Measurements from ENCODE around the gene ETV6.

The ETV6 gene

GRCh38 chr12:11622876-11623281, 26.6 kb upstream of the ETV6 start:
- TF ChIP-seq, protein P1, sequence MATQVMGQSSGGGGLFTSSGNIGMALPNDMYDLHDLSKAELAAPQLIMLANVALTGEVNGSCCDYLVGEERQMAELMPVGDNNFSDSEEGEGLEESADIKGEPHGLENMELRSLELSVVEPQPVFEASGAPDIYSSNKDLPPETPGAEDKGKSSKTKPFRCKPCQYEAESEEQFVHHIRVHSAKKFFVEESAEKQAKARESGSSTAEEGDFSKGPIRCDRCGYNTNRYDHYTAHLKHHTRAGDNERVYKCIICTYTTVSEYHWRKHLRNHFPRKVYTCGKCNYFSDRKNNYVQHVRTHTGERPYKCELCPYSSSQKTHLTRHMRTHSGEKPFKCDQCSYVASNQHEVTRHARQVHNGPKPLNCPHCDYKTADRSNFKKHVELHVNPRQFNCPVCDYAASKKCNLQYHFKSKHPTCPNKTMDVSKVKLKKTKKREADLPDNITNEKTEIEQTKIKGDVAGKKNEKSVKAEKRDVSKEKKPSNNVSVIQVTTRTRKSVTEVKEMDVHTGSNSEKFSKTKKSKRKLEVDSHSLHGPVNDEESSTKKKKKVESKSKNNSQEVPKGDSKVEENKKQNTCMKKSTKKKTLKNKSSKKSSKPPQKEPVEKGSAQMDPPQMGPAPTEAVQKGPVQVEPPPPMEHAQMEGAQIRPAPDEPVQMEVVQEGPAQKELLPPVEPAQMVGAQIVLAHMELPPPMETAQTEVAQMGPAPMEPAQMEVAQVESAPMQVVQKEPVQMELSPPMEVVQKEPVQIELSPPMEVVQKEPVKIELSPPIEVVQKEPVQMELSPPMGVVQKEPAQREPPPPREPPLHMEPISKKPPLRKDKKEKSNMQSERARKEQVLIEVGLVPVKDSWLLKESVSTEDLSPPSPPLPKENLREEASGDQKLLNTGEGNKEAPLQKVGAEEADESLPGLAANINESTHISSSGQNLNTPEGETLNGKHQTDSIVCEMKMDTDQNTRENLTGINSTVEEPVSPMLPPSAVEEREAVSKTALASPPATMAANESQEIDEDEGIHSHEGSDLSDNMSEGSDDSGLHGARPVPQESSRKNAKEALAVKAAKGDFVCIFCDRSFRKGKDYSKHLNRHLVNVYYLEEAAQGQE (IDR thresholded peaks at IDR 0.05; ENCODE audit: insufficient read depth in 1 of 2, low read depth in 2 of 2, low read length in 2 of 2) = no peak
- TF ChIP-seq TAF1 (IDR thresholded peaks at IDR 0.05; ENCODE audit: borderline replicate concordance, insufficient read depth, low read length) (no peak), FOXP2 (optimal IDR thresholded peaks at IDR 0.05; ENCODE audit: borderline replicate concordance, extremely low read depth, extremely low read length, insufficient read depth) (no peak), SIN3A (IDR thresholded peaks at IDR 0.05; ENCODE audit: borderline replicate concordance, insufficient read depth, low read length) (no peak), POLR2AphosphoS5 (IDR thresholded peaks at IDR 0.05; ENCODE audit: low read depth, low read length) (no peak)

DNA sequence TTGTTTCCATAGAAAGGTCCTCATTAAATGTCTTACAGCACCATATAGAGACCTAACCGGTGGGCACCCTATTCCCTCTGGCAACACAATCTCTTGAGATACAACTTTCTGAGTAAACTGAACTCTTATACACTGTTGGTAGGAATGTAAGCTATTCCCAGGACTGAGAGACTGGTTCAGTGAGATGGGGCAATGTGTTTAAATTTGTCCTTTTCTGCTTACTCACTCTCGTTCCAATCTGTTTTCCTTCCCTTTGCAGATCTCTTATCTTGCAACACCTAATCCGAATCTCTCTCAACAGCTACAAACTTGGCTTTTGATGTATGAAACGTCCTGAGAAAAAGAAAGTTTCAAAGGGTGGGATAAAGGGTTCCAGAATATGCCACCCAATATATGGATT, 26.1 kb upstream of the ETV6 start:
- TF ChIP-seq, protein P1 (IDR thresholded peaks at IDR 0.05; ENCODE audit: insufficient read depth in 1 of 2, low read depth in 2 of 2, low read length in 2 of 2) = no peak
- TF ChIP-seq FOXP2 (optimal IDR thresholded peaks at IDR 0.05; ENCODE audit: borderline replicate concordance, extremely low read depth, extremely low read length, insufficient read depth) (no peak), SIN3A (IDR thresholded peaks at IDR 0.05; ENCODE audit: borderline replicate concordance, insufficient read depth, low read length) (no peak), TAF1 (IDR thresholded peaks at IDR 0.05; ENCODE audit: borderline replicate concordance, insufficient read depth, low read length) (no peak), POLR2AphosphoS5 (IDR thresholded peaks at IDR 0.05; ENCODE audit: low read depth, low read length) (no peak)

DNA sequence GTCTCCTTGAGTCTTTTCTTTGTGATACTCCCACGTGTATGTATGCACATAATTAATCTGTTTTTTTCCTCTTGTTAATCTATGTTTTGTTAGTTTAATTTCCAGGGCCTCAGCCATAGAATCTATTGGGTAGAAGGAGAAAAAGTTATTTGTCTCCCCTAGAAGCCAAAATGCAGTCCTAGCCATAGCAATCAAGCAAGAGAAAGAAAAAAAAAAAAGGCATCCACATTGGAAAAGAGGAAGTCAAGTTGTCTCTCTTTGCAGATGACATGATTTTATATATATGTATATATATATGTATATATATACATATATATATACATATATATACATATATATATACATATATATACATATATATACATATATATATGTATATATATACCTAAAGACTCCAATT, 25.4 kb upstream of the ETV6 start:
- TF ChIP-seq TAF1 (IDR thresholded peaks at IDR 0.05; ENCODE audit: borderline replicate concordance, insufficient read depth, low read length) (no peak), SIN3A (IDR thresholded peaks at IDR 0.05; ENCODE audit: borderline replicate concordance, insufficient read depth, low read length) (no peak), POLR2AphosphoS5 (IDR thresholded peaks at IDR 0.05; ENCODE audit: low read depth, low read length) (no peak), FOXP2 (optimal IDR thresholded peaks at IDR 0.05; ENCODE audit: borderline replicate concordance, extremely low read depth, extremely low read length, insufficient read depth) (no peak)
- TF ChIP-seq, protein P1 (IDR thresholded peaks at IDR 0.05; ENCODE audit: insufficient read depth in 1 of 2, low read depth in 2 of 2, low read length in 2 of 2) = no peak

DNA sequence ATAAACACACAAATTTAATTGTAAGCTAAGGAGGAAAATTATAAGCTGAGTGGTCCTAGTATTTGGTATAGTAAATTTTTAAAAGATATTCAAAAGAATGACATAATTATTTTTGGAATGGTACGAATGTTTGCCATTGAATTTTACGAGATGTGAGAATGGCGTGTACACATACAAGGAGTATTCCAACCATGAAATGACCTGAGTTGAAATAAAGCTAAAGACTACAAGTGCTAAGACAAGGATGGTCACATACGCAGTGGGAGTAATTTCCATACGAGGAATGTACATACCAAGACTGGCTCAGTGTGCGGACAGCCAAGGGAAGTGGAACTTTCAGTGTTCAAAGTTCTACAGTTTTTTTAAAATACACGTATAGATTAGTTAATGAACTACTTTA, 21.1 kb upstream of the ETV6 start:
- TF ChIP-seq, protein P1 (IDR thresholded peaks at IDR 0.05; ENCODE audit: insufficient read depth in 1 of 2, low read depth in 2 of 2, low read length in 2 of 2) = no peak
- no peak for TF ChIP-seq SIN3A (IDR thresholded peaks at IDR 0.05; ENCODE audit: borderline replicate concordance, insufficient read depth, low read length)
- TF ChIP-seq TAF1 (IDR thresholded peaks at IDR 0.05; ENCODE audit: borderline replicate concordance, insufficient read depth, low read length) = no peak
- no peak for TF ChIP-seq FOXP2 (optimal IDR thresholded peaks at IDR 0.05; ENCODE audit: borderline replicate concordance, extremely low read depth, extremely low read length, insufficient read depth)
- TF ChIP-seq POLR2AphosphoS5 (IDR thresholded peaks at IDR 0.05; ENCODE audit: low read depth, low read length) = no peak
